ENCODE results near the gene NOXO1. TPM values are rescaled to one million over a fixed set of nuclear protein-coding genes. Genes with fewer than 3 reads are reported as not detected.

Gene NOXO1
- total RNA-seq, 1 experiment from 2014 or later: 3.4 TPM

DNA sequence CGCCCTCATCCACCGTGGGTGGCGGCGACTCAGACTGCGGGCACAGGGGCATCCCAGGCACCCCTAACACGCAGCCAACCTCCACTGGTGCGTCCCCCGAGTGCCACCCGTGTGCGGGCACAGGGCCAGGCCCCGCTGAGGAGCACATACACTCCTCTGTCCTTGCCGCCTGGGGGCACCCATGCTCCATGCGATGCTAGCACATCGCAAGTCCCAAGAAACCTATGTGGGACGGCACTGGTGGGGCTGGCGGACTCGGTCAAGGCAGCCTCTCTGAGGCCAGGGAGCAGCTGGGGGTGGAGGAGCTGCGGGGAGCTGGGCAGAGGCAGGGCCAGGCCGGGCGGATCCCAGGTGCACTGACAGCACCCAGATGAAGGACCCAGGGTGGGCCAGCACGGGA lies 24.4 kb upstream of the NOXO1 start:
- no TSS peak for BruUV-seq (replicated peaks)
- intact Hi-C loops (cut with micrococcal nuclease): no loop called here
- Histone ChIP-seq H3K9me3 (ENCODE audit: low read length) (no peaks in the 10 kb centered on the region), H3K4me2 (ENCODE audit: low read length) (no peak overlapping the region), H3K36me3 (ENCODE audit: low read depth, low read length) (peaks cover 3% of the 10 kb centered on the region; the same call in 1 of the 2 replicates), H3F3A (ENCODE audit: low read length, unreplicated experiment) (no peaks in the 10 kb centered on the region), H3K4me3 (ENCODE audit: low read length) (no peak overlapping the region), H2AFZ (ENCODE audit: low read length) (no peak overlapping the region), H3K9ac (ENCODE audit: low read length) (no peak overlapping the region), H3K9me2 (replicated peaks; ENCODE audit: low read length) (no peaks in the 10 kb centered on the region), H3K27me3 (ENCODE audit: low read length) (no peaks in the 10 kb centered on the region), H3K79me2 (ENCODE audit: low read length) (peaks cover 73% of the 10 kb centered on the region), H3K4me1 (ENCODE audit: insufficient read depth, low read length) (peaks cover 23% of the 10 kb centered on the region), H4K20me1 (ENCODE audit: low read length) (peaks cover 33% of the 10 kb centered on the region), H3K27ac (ENCODE audit: low read length) (no peak overlapping the region)
- ChIA-PET POLR2A (ENCODE audit: unreplicated experiment) (no interaction called here), CTCF (no interaction called here)
- DNase-seq: no peak
- TF ChIP-seq EZH2phosphoT487 (IDR thresholded peaks at IDR 0.05; ENCODE audit: borderline replicate concordance, low read length): no peak
- TF ChIP-seq EZH2 (IDR thresholded peaks at IDR 0.05; ENCODE audit: low read length, unreplicated experiment): no peak
- no peak for TF ChIP-seq CTCF (conservative IDR thresholded peaks at IDR 0.05; ENCODE audit: low read depth, low read length)
- no peak for ATAC-seq

DNA sequence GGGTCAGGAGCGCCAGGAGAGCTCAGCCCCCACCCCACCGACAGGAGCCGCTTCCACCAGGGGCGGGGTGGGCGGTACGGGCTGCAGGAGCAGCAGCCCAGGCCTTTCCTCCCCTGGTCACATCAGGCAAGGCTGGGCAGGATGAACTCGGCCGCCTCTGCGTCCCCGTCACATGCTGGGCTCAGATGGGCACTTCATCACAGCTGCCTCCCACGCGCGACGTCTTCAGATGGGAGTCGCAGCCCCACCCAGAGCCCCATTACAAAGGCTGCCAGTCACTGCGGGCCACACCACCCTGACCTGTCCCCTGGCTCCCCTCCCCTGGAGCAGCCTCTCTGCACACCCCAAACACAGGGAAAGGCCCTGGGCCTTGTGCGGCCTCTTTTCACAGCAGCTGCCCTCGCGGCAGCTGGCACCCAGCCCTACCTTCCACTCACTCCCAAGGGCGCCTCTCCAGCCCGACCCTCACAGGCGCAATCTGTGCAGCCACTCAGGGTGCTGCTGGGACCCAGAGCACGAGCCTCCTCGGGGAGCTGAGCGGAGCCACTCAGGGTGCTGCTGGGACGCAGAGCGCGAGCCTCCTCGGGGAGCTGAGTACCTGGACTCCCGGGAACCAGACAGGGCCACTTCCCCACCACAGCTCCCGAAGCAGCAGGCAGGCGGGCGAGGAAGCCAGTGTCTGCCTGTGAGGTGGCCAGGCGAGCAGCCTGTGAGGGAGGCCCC lies 23.7 kb upstream of the NOXO1 start:
- H3K36me3 ChIP-seq (ENCODE audit: low read depth, low read length): peaks cover 4% of the 10 kb centered on the region; the same call in 1 of the 2 replicates
- H3K79me2 ChIP-seq (ENCODE audit: low read length): peaks cover 66% of the 10 kb centered on the region
- TF ChIP-seq EZH2phosphoT487 (IDR thresholded peaks at IDR 0.05; ENCODE audit: borderline replicate concordance, low read length): no peak
- ChIA-PET POLR2A (ENCODE audit: unreplicated experiment) (no interaction called here), CTCF (no interaction called here)
- H4K20me1 ChIP-seq (ENCODE audit: low read length): peaks cover 33% of the 10 kb centered on the region
- H3F3A ChIP-seq (ENCODE audit: low read length, unreplicated experiment): no peaks in the 10 kb centered on the region
- H3K27me3 ChIP-seq (ENCODE audit: low read length): no peaks in the 10 kb centered on the region
- DNase-seq: no peak
- no peak overlapping the region for H3K9ac ChIP-seq (ENCODE audit: low read length)
- H3K4me3 ChIP-seq (ENCODE audit: low read length): no peak overlapping the region
- no peak overlapping the region for H3K27ac ChIP-seq (ENCODE audit: low read length)
- no peaks in the 10 kb centered on the region for H3K9me2 ChIP-seq (replicated peaks; ENCODE audit: low read length)
- no peak overlapping the region for H2AFZ ChIP-seq (ENCODE audit: low read length)
- no TSS peak for BruUV-seq (replicated peaks)
- intact Hi-C loops (cut with micrococcal nuclease): no loop called here
- peaks cover 16% of the 10 kb centered on the region for H3K4me1 ChIP-seq (ENCODE audit: insufficient read depth, low read length)
- no peaks in the 10 kb centered on the region for H3K9me3 ChIP-seq (ENCODE audit: low read length)
- no peak for ATAC-seq
- no peak overlapping the region for H3K4me2 ChIP-seq (ENCODE audit: low read length)

GRCh38 chr16:2003827-2004641 lies 22.8 kb upstream of the NOXO1 start:
- H3K9me3 ChIP-seq (ENCODE audit: low read length): no peaks in the 10 kb centered on the region
- intact Hi-C loops (cut with micrococcal nuclease): no loop called here
- no peaks in the 10 kb centered on the region for H3K27me3 ChIP-seq (ENCODE audit: low read length)
- CTCF ChIA-PET: interaction anchor here (0.6 to 1.0 kb wide), 4 partner anchors 9 to 136 kb away, joined by 3 to 4 read pairs (median 3); partner anchors contain the start of gene NHERF2
- TF ChIP-seq CTCF (conservative IDR thresholded peaks at IDR 0.05; ENCODE audit: low read depth, low read length) (peak; percentile 82), EZH2 (IDR thresholded peaks at IDR 0.05; ENCODE audit: low read length, unreplicated experiment) (no peak), EZH2phosphoT487 (IDR thresholded peaks at IDR 0.05; ENCODE audit: borderline replicate concordance, low read length) (no peak)
- H3F3A ChIP-seq (ENCODE audit: low read length, unreplicated experiment): no peaks in the 10 kb centered on the region
- H4K20me1 ChIP-seq (ENCODE audit: low read length): peaks cover 33% of the 10 kb centered on the region
- POLR2A ChIA-PET (ENCODE audit: unreplicated experiment): no interaction called here
- H3K4me1 ChIP-seq (ENCODE audit: insufficient read depth, low read length): peaks cover 16% of the 10 kb centered on the region
- DNase-seq (peak; percentile 80), ATAC-seq (peak; percentile 65)
- no peak overlapping the region for H3K4me3 ChIP-seq (ENCODE audit: low read length)
- peaks cover 6% of the 10 kb centered on the region; the same call in 1 of the 2 replicates for H3K36me3 ChIP-seq (ENCODE audit: low read depth, low read length)
- no peak overlapping the region for H3K27ac ChIP-seq (ENCODE audit: low read length)
- no peak overlapping the region for H3K4me2 ChIP-seq (ENCODE audit: low read length)
- H3K9me2 ChIP-seq (replicated peaks; ENCODE audit: low read length): no peaks in the 10 kb centered on the region
- BruUV-seq (replicated peaks): no TSS peak
- peaks cover 60% of the 10 kb centered on the region for H3K79me2 ChIP-seq (ENCODE audit: low read length)
- H3K9ac ChIP-seq (ENCODE audit: low read length): no peak overlapping the region
- H2AFZ ChIP-seq (ENCODE audit: low read length): no peak overlapping the region

Measured in PC-3 (cell line).